ENCODE measurements around the gene SH3BP5L. TPM values are rescaled to one million over a fixed set of nuclear protein-coding genes. Genes with fewer than 3 reads are reported as not detected.

SH3BP5L gene
- total and polyA plus RNA-seq, 2 experiments from 2014 or later = 2.8 to 26.1 TPM

DNA sequence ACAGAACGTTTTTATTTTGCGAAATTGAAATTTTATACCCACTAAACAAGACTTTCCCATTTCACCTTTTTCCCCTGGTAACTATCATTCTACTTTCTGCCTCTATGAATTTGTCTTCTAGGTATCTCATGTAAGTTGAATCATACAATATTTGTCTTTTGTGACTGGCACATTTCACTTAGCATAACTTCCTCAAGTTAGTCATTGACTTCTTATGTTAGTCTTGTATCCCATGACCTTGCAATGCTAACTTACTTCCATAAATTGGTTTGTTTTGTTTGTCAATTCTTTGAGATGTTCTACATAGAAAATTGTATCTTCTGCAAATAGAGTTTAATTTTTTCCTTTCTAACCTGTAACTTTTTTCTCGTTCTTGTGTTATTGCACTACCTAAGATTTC lies 26.9 kb downstream of the SH3BP5L start:
- no peak overlapping the region for H2AFZ ChIP-seq
- no peak for DNase-seq (ENCODE audit: low spot score)
- H3K9me2 ChIP-seq (ENCODE audit: insufficient read depth) = no peaks in the 10 kb centered on the region
- Mint-ChIP-seq H3K36me3 (ENCODE audit: low read depth) (peaks cover 8% of the 10 kb centered on the region), H3K4me3 (no peak overlapping the region), H3K9me3 (peaks cover 92% of the 10 kb centered on the region), H3K27ac (no peak overlapping the region), H3K4me1 (no peaks in the 10 kb centered on the region), H3K27me3 (ENCODE audit: insufficient read depth, low read depth, poor library complexity) (peaks cover 2% of the 10 kb centered on the region)
- H3K79me2 ChIP-seq (replicated peaks; ENCODE audit: insufficient read depth) = no peaks in the 10 kb centered on the region
- H3F3A ChIP-seq (replicated peaks; ENCODE audit: low read depth) = no peaks in the 10 kb centered on the region
- H3K27me3 ChIP-seq (ENCODE audit: insufficient read depth) = no peaks in the 10 kb centered on the region
- no peak for ATAC-seq
- no peaks in the 10 kb centered on the region for H3K4me1 ChIP-seq (ENCODE audit: insufficient read depth)
- H3K4me3 ChIP-seq = no peak overlapping the region
- no peak overlapping the region for H3K27ac ChIP-seq (ENCODE audit: low read depth)
- H4K20me1 ChIP-seq (replicated peaks; ENCODE audit: insufficient read depth) = no peaks in the 10 kb centered on the region
- 0 out of 2 replicates have a peak, but pooled peaks cover 3% of the 10 kb centered on the region for H3K36me3 ChIP-seq (ENCODE audit: insufficient read depth)
- no peak overlapping the region for H3K4me2 ChIP-seq
- TF ChIP-seq ZNF114 (CRISPR knock-in tag; IDR thresholded peaks at IDR 0.05) (no peak), ZNF331 (CRISPR knock-in tag; IDR thresholded peaks at IDR 0.05; ENCODE audit: low read depth) (no peak), EZH2 (IDR thresholded peaks at IDR 0.05; ENCODE audit: low read depth, unreplicated experiment) (no peak), POLR2AphosphoS5 (IDR thresholded peaks at IDR 0.05; ENCODE audit: low read depth) (no peak), ETS1 (IDR thresholded peaks at IDR 0.05) (no peak), STAT1 (IDR thresholded peaks at IDR 0.05; ENCODE audit: unreplicated experiment) (no peak), NANOG (IDR thresholded peaks at IDR 0.05; ENCODE audit: borderline replicate concordance) (no peak), EZH2phosphoT487 (IDR thresholded peaks at IDR 0.05; ENCODE audit: unreplicated experiment) (no peak), JUNB (IDR thresholded peaks at IDR 0.05; ENCODE audit: unreplicated experiment) (no peak), CTCF (conservative IDR thresholded peaks at IDR 0.05; ENCODE audit: low read depth in 2 of 2) (no peak), CREB1 (CRISPR knock-in tag; IDR thresholded peaks at IDR 0.05; ENCODE audit: low read depth) (no peak)
- TF ChIP-seq, protein P1, sequence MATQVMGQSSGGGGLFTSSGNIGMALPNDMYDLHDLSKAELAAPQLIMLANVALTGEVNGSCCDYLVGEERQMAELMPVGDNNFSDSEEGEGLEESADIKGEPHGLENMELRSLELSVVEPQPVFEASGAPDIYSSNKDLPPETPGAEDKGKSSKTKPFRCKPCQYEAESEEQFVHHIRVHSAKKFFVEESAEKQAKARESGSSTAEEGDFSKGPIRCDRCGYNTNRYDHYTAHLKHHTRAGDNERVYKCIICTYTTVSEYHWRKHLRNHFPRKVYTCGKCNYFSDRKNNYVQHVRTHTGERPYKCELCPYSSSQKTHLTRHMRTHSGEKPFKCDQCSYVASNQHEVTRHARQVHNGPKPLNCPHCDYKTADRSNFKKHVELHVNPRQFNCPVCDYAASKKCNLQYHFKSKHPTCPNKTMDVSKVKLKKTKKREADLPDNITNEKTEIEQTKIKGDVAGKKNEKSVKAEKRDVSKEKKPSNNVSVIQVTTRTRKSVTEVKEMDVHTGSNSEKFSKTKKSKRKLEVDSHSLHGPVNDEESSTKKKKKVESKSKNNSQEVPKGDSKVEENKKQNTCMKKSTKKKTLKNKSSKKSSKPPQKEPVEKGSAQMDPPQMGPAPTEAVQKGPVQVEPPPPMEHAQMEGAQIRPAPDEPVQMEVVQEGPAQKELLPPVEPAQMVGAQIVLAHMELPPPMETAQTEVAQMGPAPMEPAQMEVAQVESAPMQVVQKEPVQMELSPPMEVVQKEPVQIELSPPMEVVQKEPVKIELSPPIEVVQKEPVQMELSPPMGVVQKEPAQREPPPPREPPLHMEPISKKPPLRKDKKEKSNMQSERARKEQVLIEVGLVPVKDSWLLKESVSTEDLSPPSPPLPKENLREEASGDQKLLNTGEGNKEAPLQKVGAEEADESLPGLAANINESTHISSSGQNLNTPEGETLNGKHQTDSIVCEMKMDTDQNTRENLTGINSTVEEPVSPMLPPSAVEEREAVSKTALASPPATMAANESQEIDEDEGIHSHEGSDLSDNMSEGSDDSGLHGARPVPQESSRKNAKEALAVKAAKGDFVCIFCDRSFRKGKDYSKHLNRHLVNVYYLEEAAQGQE (IDR thresholded peaks at IDR 0.05; ENCODE audit: unreplicated experiment) = no peak
- TF ChIP-seq, protein P2, sequence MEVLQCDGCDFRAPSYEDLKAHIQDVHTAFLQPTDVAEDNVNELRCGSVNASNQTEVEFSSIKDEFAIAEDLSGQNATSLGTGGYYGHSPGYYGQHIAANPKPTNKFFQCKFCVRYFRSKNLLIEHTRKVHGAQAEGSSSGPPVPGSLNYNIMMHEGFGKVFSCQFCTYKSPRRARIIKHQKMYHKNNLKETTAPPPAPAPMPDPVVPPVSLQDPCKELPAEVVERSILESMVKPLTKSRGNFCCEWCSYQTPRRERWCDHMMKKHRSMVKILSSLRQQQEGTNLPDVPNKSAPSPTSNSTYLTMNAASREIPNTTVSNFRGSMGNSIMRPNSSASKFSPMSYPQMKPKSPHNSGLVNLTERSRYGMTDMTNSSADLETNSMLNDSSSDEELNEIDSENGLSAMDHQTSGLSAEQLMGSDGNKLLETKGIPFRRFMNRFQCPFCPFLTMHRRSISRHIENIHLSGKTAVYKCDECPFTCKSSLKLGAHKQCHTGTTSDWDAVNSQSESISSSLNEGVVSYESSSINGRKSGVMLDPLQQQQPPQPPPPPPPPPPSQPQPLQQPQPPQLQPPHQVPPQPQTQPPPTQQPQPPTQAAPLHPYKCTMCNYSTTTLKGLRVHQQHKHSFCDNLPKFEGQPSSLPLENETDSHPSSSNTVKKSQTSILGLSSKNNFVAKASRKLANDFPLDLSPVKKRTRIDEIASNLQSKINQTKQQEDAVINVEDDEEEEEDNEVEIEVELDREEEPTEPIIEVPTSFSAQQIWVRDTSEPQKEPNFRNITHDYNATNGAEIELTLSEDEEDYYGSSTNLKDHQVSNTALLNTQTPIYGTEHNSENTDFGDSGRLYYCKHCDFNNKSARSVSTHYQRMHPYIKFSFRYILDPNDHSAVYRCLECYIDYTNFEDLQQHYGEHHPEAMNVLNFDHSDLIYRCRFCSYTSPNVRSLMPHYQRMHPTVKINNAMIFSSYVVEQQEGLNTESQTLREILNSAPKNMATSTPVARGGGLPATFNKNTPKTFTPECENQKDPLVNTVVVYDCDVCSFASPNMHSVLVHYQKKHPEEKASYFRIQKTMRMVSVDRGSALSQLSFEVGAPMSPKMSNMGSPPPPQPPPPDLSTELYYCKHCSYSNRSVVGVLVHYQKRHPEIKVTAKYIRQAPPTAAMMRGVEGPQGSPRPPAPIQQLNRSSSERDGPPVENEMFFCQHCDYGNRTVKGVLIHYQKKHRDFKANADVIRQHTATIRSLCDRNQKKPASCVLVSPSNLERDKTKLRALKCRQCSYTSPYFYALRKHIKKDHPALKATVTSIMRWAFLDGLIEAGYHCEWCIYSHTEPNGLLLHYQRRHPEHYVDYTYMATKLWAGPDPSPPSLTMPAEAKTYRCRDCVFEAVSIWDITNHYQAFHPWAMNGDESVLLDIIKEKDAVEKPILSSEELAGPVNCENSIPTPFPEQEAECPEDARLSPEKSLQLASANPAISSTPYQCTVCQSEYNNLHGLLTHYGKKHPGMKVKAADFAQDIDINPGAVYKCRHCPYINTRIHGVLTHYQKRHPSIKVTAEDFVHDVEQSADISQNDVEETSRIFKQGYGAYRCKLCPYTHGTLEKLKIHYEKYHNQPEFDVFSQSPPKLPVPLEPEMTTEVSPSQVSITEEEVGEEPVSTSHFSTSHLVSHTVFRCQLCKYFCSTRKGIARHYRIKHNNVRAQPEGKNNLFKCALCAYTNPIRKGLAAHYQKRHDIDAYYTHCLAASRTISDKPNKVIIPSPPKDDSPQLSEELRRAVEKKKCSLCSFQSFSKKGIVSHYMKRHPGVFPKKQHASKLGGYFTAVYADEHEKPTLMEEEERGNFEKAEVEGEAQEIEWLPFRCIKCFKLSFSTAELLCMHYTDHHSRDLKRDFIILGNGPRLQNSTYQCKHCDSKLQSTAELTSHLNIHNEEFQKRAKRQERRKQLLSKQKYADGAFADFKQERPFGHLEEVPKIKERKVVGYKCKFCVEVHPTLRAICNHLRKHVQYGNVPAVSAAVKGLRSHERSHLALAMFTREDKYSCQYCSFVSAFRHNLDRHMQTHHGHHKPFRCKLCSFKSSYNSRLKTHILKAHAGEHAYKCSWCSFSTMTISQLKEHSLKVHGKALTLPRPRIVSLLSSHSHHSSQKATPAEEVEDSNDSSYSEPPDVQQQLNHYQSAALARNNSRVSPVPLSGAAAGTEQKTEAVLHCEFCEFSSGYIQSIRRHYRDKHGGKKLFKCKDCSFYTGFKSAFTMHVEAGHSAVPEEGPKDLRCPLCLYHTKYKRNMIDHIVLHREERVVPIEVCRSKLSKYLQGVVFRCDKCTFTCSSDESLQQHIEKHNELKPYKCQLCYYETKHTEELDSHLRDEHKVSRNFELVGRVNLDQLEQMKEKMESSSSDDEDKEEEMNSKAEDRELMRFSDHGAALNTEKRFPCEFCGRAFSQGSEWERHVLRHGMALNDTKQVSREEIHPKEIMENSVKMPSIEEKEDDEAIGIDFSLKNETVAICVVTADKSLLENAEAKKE (CRISPR knock-in tag; IDR thresholded peaks at IDR 0.05) = no peak

Measured in GM23338 (cell line).